GM19239 (cell line): ENCODE data around the gene IPO11.
"Not testable (repeated sequence)": the region's sequence is repeated elsewhere in the genome, so short reads cannot be mapped to it uniquely, and the experiment has no call there.

Experiments used
- DNase-seq: peaks from one replicate; pipeline ENCODE4 v3.0.0; 2011; ENCODE audit warnings: low spot score; ENCODE audit not compliant: insufficient read length
- FAIRE-seq: peaks from 2 replicates; lab custom pipeline; 2011; peaks lifted over from hg19 to GRCh38; lab: Jason Lieb, UNC

Gene IPO11

DNA sequence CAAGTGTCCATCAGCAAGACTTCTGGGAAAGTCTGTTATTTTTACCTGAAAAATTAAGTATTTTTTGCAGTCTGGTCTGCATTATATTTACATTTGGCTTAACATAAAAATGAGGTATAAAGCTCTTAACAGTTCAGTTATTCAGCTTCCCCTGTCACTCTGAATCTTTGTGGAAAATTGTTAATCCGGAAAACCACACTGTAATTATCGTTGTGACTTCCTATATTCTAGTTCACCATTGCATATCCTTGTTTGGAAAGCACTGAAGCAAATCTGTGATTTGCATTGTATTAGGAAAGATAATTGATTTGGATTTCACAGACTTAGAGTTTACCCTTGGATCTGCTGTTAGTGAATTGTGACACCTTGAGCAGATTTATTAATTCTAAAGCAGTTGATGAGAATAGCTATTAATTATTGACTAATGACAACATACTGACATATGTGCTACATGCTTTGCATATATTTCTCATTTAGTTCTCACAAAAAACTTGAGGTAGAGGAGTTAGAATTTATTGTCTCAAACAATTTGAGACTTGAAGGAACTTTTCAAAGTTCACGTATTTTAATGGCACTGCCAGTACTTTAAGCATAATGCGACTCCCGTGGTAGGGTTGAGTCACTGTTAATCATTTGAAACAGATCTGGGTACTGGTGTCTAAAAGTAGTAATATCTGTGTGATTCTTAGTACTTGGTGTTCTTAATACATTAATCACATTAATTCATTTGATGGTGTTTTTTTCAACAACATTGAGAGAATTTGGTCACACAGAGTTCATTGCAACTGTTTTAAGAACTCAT, 94.3 kb downstream of the IPO11 start:
- no peak for FAIRE-seq
- DNase-seq: no peak

DNA sequence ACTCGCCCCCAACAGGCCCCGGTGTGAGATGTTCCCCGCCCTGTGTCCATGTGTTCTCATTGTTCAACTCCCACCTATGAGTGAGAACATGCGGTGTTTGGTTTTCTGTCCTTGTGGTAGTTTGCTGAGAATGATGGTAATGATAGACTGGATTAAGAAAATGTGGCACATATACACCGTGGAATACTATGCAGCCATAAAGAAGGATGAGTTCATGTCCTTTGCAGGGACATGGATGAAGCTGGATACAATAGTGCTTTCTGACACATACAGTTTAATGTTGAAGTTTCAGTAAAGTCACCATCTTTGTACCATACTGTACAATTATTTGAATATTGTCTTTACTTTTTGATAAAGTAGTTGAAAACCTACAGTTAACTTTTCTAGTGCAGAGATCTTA, 96.2 kb downstream of the IPO11 start:
- FAIRE-seq, DNase-seq: not testable (repeated sequence)

DNA sequence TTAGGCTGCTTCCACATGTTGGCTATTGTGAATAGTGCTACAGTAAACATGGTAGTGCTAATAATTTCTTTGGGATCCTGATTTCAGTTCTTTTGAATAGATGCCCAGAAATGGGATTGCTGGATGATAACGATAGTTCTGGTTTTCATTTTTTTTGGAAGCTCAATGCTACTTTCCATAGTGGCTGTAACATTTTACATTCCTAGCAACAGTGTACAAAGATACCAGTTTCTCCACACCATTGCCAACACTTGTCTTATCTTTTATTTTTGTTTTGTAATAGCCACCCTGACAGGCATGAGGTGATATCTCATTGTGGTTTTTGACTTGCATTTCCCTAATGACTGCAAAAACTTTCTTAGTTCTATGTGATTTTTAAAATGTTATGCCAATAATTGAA, 97.2 kb downstream of the IPO11 start:
- DNase-seq (no peak), FAIRE-seq (peak; percentile 26)

DNA sequence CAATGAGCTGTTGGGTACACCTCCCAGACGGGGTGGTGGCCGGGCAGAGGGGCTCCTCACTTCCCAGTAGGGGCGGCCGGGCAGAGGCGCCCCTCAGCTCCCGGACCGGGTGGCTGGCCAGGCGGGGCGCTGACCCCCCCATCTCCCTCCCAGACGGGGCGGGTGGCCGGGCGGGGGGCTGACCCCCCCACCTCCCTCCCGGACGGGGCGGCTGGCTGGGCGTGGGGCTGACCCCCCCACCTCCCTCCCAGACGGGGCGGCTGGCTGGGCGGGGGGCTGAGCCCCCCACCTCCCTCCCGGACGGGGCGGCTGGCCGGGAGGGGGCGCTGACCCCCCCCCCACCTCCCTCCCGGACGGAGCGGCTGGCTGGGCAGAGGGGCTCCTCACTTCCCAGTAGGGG, 100.5 kb downstream of the IPO11 start:
- FAIRE-seq, DNase-seq: not testable (repeated sequence)

DNA sequence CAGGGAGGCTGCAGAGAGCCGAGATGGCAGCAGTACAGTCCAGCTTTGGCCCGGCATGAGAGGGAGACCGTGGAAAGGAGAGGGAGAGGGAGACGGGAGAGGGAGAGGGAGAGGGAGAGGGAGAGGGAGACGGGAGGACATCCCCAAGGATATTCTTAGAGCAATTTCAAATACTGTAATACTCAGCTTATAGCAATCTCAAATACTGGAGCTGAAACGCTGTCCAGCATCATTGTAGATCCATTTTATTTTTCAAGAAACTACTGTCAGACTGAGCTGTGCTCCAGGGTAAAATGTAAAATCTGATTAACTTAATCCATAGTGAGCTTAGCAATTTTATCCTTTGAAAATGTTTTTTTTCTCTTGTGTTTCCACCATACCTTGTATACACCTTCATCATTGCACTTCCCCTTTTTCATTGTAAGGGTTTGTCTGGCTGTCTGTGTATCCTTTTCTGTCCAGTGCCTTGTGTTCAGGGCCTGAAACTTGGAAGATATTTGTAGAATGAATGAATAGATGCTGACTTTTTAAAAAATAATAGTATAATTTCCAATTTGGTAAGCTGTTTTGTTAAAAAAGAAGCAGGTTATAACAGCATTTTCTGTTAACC, 102.1 kb downstream of the IPO11 start:
- FAIRE-seq (no peak), DNase-seq (no peak)

DNA sequence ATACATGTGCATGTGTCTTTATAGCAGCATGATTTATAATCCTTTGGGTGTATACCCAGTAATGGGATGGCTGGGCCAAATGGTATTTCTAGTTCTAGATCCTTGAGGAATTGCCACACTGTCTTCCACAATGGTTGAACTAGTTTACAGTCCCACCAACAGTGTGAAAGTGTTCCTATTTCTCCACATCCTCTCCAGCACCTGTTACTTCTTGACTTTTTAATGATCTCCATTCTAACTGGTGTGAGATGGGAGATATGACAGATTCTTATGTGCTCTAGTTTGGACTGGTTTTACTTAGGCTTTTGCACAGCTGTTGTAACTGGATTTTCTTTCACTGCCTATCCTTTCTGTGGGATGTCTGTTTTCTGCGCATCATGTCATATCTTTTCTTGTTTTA, 108.2 kb downstream of the IPO11 start:
- FAIRE-seq, DNase-seq: not testable (repeated sequence)

DNA sequence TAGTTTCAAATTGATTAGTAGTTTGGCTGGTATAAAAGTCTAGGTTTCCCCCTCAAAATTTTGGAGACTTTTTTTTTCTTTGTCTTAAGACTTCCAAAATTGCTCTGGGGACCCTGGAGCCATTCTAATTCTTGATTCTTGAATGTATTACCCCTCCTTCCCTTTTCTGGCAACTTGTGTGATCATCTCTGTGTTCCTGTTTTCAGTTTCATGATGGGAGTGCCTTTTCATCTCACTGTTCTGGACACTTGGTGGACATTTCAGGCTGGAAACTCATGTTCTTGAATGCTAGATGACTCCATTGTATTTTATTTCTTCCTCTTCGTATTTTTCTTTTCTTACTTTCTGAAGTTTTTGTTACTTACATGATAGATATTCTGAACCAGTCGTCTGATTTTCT, 108.8 kb downstream of the IPO11 start:
- peak; percentile 75 for FAIRE-seq

DNA sequence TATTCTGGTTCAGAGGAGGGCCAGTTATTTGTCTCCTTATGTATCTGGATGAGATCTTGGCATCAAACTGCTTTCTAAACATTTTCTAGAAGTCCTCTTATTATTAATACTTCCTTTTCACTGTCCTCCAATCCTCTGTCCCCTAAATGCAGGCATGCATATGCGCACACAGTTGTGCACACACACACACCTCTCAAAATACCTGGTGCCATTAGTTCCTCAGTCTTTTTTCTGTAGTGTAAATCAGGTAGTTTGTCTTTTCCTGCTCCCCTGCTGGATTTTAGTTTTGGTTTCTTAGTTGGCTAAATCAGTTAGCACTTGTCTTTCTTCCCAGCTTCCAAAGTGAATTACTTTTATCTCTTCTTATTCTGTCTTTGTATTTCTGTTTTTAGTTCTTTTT, 110.2 kb downstream of the IPO11 start:
- FAIRE-seq: no peak
- no peak for DNase-seq

More for the DNA sequence above, 108.8 kb downstream of the IPO11 start:
- DNase-seq: no peak

DNA sequence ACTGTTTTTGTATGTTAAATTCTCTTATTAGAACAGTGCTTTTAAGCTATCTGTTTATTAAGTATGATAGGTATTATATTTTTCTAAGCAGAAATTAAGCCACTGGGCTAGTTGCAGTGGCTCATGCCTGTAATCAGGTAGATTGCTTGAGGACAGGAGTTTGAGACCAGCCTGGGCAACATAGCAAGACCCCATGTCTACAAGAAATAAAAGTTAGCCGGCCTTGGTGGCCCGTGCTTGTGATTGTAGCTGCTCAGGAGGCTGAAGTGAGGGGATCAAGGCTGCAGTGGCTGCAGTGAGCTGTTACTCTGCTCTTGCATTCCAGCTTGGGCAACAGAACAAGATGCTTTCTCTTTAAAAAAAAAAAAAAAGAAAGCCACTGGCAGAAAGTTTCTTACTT, 121.0 kb downstream of the IPO11 start:
- FAIRE-seq: no peak
- no peak for DNase-seq

DNA sequence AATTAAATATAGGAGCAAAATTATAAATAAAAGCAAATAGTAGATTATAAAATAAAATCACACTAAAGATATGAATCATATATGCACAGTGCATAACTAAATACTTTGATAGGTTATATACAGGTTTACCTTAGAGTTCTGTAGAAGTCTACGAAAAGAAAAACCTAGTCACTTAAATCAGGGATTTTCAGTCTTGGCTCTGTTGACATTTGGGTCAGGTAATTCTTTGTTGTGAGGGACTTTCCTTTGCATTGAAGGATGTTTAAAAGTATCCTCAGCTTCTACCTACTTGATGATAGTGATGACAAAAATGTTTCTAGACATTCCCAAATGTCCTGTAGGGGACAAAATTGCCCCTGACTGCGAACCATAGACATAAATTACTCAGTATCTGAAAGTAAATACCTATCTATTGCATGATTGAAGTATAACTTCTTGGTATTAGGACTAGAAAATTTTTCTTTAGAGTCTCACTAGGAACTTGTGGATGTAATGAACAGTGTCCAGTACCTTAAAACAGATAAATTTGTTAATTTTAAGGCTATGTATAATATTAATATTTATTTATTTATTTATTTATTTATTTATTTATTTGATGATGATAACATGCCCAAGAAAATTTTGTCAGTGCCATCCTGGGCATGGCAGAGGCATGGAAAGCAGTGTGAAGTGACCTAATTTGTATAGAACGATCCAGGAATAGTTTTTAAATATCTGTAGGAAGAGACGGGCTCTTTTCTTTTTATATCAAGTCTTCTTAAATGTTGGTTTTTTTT, 122.1 kb downstream of the IPO11 start:
- FAIRE-seq (no peak), DNase-seq (no peak)

DNA sequence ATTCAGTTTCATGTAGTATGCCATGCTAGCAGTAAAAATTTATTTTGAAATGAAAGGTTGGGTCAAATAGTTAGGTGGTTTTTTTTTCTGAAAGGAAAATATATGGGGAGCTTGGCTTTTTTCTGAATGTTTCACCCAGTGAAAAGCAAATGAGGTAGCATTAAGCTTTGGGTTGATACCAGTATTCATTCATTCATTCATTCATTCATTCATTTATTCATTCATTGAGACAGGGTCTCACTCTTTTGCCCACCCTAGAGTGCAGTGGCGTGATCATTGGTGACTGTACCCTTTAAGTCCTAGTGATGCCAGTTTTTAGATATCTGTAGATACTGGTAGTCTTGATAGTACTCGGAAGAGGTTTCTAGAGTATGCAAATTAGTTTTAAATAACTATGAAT, 123.7 kb downstream of the IPO11 start:
- FAIRE-seq: no peak
- no peak for DNase-seq

DNA sequence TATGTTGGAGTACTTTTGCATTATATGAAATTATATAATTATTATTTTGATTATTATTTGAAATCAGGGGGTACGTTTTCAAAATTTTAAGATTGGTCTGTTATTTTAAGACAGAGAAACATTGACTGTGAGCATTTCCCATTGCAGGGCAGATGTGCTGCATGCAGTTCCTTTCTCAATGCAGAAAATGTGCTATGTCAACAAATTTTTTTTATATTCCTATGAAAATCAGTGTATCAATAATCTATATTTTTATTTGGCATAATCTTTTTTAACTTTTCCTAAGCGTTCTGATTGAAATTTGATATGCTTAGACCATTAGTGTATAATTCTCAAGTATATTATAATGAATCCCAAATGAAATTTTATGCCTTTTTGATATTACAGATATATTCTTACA, 124.2 kb downstream of the IPO11 start:
- FAIRE-seq: no peak

DNA sequence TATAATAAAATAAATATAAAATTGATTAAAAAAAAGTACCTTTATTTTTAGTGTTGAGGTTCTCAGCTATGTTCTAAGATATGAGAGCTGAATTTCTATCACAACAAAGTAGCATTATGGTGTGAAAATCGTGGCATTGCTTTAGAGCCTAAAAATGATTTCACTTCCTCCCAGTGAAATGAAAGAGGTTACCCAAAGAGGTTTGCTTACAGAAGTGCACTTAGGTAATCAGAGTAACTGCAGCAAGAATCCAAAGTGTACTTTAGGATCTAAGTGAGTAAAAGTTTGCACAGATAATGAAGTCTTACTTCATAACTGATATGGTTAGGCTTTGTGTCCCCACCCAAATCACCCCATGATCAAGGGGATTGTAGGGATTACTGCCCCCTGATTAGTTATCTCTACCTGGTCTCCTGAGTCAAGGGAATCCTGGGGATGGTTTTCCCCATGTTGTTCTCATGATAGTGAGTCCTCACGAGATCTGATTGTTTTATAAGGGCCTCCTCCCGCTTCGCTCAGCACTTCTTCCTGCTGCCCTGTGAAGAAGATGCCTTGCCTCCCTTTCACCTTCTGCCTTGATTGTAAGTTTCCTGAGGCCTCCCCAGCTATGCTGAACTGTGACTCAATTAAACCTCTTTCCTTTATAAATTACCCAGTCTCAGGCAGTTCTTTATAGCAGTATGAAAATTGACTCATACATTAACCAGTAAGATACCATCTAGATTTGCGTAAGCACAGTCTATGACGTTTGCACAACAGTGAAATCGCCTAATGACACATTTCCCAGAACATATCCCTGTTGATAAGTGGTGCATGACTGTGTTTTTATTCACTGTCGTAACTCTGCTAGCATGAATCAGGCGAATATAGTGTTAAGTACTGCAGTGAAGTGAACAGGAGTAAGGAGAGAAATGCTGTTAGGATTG, 125.7 kb downstream of the IPO11 start:
- DNase-seq (no peak), FAIRE-seq (no peak)

More for the DNA sequence above, 124.2 kb downstream of the IPO11 start:
- DNase-seq: no peak

DNA sequence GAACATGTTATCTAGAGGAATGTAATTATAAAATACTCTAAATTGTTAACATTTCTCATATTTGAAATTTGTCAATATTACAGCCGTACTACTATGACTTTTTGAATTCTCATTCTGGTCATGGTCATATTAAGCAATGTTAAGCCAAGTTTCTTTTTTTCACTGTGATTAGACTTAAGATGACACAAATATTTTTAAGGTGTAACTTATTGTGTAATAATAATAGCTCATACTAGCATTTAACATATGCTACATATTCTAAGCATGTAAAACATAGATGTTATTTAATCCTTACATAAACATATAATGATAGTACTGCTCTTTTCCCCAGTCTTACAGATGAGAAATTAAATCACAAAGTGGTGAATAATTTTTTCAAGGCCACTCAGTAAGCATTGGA, 130.2 kb downstream of the IPO11 start:
- no peak for FAIRE-seq
- DNase-seq: no peak

DNA sequence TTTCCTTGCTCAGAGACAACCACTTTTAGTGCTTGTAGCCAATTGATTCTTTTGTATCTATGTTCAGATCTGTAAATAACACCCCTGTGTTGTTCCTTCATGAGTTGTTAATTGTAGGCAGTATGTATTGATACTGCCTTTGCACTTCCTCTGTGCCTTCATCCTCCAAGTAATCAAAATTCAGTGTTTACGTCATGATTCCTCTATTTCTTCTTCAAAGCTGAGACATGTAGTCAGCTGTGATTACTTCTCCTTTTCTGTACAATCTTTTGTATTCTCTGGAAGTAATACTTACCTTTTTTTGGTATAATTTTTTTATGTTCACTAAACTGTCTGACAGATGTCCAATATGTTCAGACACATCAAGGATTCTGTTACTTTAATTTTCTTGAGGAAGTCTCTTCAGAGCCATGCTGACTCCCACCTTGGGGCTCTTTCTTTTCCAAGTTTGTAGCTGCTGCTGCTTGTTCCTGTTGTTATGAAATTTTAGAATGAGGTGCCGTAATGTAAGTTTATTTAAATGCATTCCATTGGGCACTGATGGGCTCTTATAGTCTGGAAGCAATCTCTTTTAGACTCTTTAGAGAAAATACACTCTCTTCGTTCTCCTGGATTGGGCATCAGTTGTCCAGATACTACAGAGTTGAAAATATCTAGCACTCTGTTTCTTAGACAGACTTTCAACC, 135.5 kb downstream of the IPO11 start:
- FAIRE-seq: no peak
- DNase-seq: no peak

DNA sequence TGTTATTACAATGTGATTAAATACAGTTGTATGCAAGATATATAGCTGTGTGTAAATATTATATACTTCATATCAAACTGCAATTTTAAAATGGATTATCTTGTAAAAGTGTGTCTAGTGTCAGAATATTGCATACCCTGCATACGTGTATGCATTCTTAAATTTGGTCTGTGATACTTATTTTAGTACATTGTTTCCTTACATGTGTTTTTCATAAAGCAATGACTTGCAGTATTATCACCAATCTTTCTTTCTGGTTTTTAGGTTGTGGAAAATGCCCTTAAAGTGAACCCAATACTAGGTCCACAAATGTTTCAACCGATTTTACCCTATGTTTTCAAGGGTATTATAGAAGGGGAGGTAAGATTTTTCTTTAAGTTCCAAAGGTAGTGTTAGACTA, 137.5 kb downstream of the IPO11 start:
- peak; percentile 45 for FAIRE-seq
- DNase-seq: no peak

DNA sequence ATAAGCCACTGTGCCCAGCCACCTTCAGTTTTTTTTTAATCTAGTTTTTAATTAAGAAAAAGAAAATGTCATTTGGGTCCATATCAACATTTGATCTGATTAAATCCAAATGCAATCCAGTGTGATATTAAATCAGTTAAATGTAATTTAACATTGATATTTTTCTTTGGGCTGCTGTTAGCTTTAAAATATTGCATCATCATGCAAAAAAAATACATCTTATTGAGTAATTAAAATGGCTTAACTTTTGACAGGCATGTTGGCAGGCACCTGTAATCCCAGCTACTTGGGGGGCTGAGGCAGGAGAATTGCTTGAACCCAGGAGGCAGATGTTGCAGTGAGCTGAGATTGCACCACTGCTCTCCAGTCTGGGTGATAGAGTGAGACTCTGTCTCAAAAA, 143.4 kb downstream of the IPO11 start:
- no peak for DNase-seq
- FAIRE-seq: no peak

DNA sequence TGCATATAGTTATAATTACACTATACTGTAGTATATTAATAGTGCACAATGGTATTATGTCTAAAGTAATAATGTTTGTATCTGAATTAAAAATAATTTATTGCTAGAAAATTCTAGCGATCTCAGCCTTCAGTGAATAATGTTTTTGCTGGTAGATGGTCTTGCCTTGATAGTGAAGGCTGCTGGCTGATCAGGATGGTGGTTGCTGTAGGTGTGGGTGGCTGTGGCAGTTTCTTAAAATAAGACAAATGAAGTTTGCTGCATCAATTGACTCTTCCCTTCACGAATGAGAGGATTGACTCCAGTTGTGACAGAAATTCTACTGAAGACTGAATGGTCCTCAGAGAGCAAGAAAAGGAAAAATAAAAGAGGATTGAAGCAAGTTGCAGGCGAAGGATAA, 146.4 kb downstream of the IPO11 start:
- FAIRE-seq (no peak), DNase-seq (no peak)

DNA sequence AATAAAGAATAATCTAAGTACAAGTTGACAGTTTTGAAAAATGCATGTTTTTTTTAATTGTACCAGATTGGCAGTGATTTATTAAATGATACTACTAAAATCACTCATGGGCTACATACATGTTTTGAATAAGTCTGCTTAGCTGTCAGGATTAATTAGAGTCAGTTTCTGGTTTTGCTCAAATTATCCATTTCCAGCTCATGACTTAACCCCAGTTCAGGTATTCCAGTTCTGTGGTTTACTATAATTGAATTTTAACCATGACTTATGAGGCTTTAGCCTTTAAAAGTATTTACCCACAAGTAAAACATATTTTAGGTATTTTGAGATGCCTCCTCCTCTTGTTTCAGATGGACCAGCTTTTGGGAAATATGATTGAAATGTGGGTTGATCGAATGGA, 148.2 kb downstream of the IPO11 start:
- FAIRE-seq (no peak), DNase-seq (no peak)

DNA sequence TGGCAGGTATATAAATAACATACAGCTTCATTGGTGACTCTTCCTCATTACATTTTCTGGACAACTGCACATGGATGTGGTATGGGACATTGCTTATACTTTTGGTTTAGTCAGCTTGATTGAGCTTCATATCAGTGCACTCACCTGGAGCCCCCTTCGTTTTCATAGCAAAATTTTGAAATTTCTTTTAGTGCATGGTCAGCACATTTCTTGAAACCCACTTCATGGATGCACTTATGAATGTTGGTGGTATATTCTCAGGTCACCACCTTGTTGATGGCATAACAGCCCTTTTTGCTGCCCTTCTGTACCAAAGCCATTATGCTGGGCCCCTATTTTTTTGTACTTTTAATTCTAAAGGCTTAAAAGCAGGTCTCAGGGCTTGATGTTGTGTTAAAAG, 149.3 kb downstream of the IPO11 start:
- DNase-seq: no peak
- no peak for FAIRE-seq
